ENCODE results near the gene PTPRN2. TPM values are rescaled to one million over a fixed set of nuclear protein-coding genes. Genes with fewer than 3 reads are reported as not detected.
"Not testable (repeated sequence)": the region's sequence is repeated elsewhere in the genome, so short reads cannot be mapped to it uniquely, and the experiment has no call there.

PTPRN2 gene
- total RNA-seq, 1 donor from 2014 or later: 32.2 TPM

- Mint-ChIP-seq H3K27ac (ENCODE audit: unreplicated experiment) (no peak overlapping the region), H3K9me3 (peaks cover 17% of the 10 kb centered on the region), H3K27me3 (ENCODE audit: low read depth) (no peaks in the 10 kb centered on the region), H3K4me3 (no peak overlapping the region), H3K4me1 (peaks cover 28% of the 10 kb centered on the region), H3K36me3 (ENCODE audit: low read depth) (peaks cover 14% of the 10 kb centered on the region)
- TF ChIP-seq, protein P1, sequence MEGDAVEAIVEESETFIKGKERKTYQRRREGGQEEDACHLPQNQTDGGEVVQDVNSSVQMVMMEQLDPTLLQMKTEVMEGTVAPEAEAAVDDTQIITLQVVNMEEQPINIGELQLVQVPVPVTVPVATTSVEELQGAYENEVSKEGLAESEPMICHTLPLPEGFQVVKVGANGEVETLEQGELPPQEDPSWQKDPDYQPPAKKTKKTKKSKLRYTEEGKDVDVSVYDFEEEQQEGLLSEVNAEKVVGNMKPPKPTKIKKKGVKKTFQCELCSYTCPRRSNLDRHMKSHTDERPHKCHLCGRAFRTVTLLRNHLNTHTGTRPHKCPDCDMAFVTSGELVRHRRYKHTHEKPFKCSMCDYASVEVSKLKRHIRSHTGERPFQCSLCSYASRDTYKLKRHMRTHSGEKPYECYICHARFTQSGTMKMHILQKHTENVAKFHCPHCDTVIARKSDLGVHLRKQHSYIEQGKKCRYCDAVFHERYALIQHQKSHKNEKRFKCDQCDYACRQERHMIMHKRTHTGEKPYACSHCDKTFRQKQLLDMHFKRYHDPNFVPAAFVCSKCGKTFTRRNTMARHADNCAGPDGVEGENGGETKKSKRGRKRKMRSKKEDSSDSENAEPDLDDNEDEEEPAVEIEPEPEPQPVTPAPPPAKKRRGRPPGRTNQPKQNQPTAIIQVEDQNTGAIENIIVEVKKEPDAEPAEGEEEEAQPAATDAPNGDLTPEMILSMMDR (conservative IDR thresholded peaks at IDR 0.05): no peak
- no peak for DNase-seq (ENCODE audit: low read depth, low spot score)
Measured at GRCh38 chr7:158035343-158035742, 552.3 kb downstream of the PTPRN2 start.

- Mint-ChIP-seq H3K9me3 (peaks cover 9% of the 10 kb centered on the region), H3K4me3 (no peak overlapping the region), H3K27ac (ENCODE audit: unreplicated experiment) (no peak overlapping the region), H3K36me3 (ENCODE audit: low read depth) (peaks cover 7% of the 10 kb centered on the region), H3K27me3 (ENCODE audit: low read depth) (no peaks in the 10 kb centered on the region), H3K4me1 (peaks cover 35% of the 10 kb centered on the region)
- TF ChIP-seq, protein P1 (conservative IDR thresholded peaks at IDR 0.05): no peak
- DNase-seq (ENCODE audit: low read depth, low spot score): no peak
Measured at GRCh38 chr7:158034571-158034970, 553.1 kb downstream of the PTPRN2 start.

GRCh38 chr7:158033925-158034324, 553.7 kb downstream of the PTPRN2 start:
- DNase-seq (ENCODE audit: low read depth, low spot score): not testable (repeated sequence)

GRCh38 chr7:158033196-158033595, 554.4 kb downstream of the PTPRN2 start:
- no peak for DNase-seq (ENCODE audit: low read depth, low spot score)
- Mint-ChIP-seq H3K27ac (ENCODE audit: unreplicated experiment) (no peak overlapping the region), H3K4me3 (no peak overlapping the region), H3K9me3 (peaks cover 5% of the 10 kb centered on the region), H3K4me1 (peaks cover 38% of the 10 kb centered on the region), H3K36me3 (ENCODE audit: low read depth) (peaks cover 5% of the 10 kb centered on the region), H3K27me3 (ENCODE audit: low read depth) (no peaks in the 10 kb centered on the region)
- TF ChIP-seq, protein P1 (conservative IDR thresholded peaks at IDR 0.05): no peak

More at GRCh38 chr7:158033925-158034324, 553.7 kb downstream of the PTPRN2 start:
- H3K36me3 Mint-ChIP-seq (ENCODE audit: low read depth); H3K9me3 Mint-ChIP-seq; H3K4me3 Mint-ChIP-seq; H3K27ac Mint-ChIP-seq (ENCODE audit: unreplicated experiment); H3K27me3 Mint-ChIP-seq (ENCODE audit: low read depth): not testable (repeated sequence)
- peaks cover 38% of the 10 kb centered on the region for H3K4me1 Mint-ChIP-seq

- Mint-ChIP-seq H3K9me3 (peaks cover 2% of the 10 kb centered on the region), H3K36me3 (ENCODE audit: low read depth) (peaks cover 2% of the 10 kb centered on the region), H3K27ac (ENCODE audit: unreplicated experiment) (peak overlapping the region; percentile 89), H3K27me3 (ENCODE audit: low read depth) (no peaks in the 10 kb centered on the region), H3K4me1 (peaks cover 38% of the 10 kb centered on the region), H3K4me3 (peak overlapping the region; percentile 45)
- TF ChIP-seq, protein P1 (conservative IDR thresholded peaks at IDR 0.05): no peak
- no peak for DNase-seq (ENCODE audit: low read depth, low spot score)
Measured at GRCh38 chr7:158032561-158033115, 555.0 kb downstream of the PTPRN2 start.

- Mint-ChIP-seq H3K27me3 (ENCODE audit: low read depth) (no peaks in the 10 kb centered on the region), H3K4me1 (peaks cover 38% of the 10 kb centered on the region), H3K4me3 (peak overlapping the region; percentile 45), H3K36me3 (ENCODE audit: low read depth) (peaks cover 2% of the 10 kb centered on the region), H3K9me3 (peaks cover 2% of the 10 kb centered on the region), H3K27ac (ENCODE audit: unreplicated experiment) (peak overlapping the region; percentile 89)
- TF ChIP-seq, protein P1 (conservative IDR thresholded peaks at IDR 0.05): no peak
- DNase-seq (ENCODE audit: low read depth, low spot score): no peak
Measured at GRCh38 chr7:158031867-158032308, 555.7 kb downstream of the PTPRN2 start.
